Right ventricle myocardium inferior (tissue), 1 donor: ENCODE measurements around the gene NPPC. TPM values are rescaled to one million over a fixed set of nuclear protein-coding genes. Genes with fewer than 3 reads are reported as not detected.
"Not testable (repeated sequence)": the region's sequence is repeated elsewhere in the genome, so short reads cannot be mapped to it uniquely, and the experiment has no call there.

Source experiments
- ATAC-seq: fragments of 200-7000 bp; cut with Tn5 transposase; one replicate; pipeline ENCODE4 v1.9.1; 2020; ENCODE audit warnings: mild to moderate bottlenecking, moderate library complexity
- DNase-seq: peaks from one replicate; pipeline ENCODE4 v3.0.0; 2021; ENCODE audit errors: missing footprints
- intact Hi-C: fragments of 100-400 bp; cut with DNase I; formaldehyde crosslinking; loops from one replicate; pipeline ENCODE4 v1.11.0; 2022
- total RNA-seq: library from RNA; stranded (reverse); fragmentation: NEBNext Ultra II Directional; extraction: Animal tissue kit (Norgen Biotek cat#: 25700); gene quantifications from one replicate; pipeline ENCODE4 v1.2.1, GENCODE V29; 2021
- donor health status: DM: no; HTN: yes; CAD: no; lungs with severe emphysema.

Gene NPPC
- total RNA-seq, 1 donor from 2014 or later: 16.1 TPM

GRCh38 chr2:231924889-231925275, 1.3 kb downstream of the NPPC start:
- no peak for ATAC-seq
- no peak for DNase-seq
- intact Hi-C loops: loop anchor here (1.0 to 5.0 kb wide), 3 partner anchors 217 to 512 kb away; no protein-coding TSS in a partner anchor

DNA sequence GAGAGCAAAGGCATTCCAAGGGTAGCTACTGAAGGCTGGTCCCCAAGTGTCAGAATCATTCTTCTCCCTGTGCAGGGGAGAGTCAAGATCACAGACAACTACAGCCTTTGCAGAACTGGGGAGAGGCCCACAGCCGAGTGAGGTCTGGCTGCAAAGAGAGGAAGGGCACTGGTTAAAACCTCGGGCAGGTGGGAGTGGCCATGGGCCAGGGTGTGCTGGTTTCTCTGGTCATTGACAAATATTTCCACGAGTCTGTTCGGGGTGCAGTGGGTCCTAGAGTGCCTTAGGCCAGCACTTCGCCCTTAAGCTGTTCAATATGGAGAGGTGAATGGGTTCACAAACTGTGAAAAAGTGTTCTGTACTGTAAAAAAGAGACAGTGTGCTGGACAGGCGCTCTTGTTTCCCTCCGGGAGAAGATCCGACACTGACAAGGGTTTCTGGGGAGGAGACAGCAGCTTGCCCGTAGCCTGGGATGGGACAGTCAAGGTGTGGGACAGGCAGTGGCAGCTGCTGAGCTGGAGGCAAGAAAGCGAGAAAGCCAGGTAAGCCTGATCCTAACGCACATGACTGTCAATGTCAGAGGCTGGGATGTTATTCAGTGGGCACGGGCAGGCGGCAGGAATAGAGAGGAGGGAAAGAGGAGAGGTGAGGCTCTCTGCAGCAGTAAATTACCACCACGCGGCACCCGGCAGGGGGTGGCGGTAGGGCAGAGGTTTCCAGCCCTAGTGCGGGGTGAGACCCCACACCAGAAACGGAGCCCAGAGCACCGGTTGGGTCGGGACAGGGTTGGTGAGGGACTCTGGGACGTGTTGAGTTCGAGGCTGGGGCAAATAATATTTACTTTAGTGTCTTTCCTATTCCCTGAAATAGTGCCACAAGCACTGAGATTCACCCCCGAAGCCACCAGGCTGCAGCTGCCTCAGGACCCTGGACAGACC, 2.0 kb downstream of the NPPC start:
- intact Hi-C loops: loop anchor here (1.0 kb wide), 1 partner anchor 218 kb away; no protein-coding TSS in a partner anchor
- ATAC-seq (no peak), DNase-seq (peak; percentile 64)

GRCh38 chr2:231923010-231923344, 3.2 kb downstream of the NPPC start:
- intact Hi-C loops: no loop called here
- no peak for DNase-seq
- no peak for ATAC-seq

- intact Hi-C loops: no loop called here
- DNase-seq (peak; percentile 42), ATAC-seq (no peak)
These were observed 3.7 kb downstream of the NPPC start for GRCh38 chr2:231922311-231923009.

DNA sequence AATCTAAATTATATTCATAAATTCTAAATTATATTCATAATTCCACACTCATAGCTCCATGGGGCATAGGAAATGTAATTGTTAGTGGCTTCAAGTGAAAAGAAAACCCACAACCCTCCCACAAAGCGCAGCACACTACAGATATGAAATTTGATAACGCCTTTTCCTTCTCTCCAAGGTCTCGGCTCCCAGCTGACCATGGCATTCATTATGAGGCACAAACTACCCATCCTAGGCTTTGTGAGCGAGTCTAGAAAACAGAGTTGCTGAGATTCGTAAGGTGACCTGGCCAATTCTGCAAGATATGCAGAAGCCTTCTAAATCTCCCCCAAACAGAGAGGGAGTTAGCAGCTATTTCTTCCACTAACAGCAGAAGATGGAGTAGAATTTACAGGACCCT, 5.4 kb downstream of the NPPC start:
- intact Hi-C loops: no loop called here
- no peak for ATAC-seq
- DNase-seq: no peak

DNA sequence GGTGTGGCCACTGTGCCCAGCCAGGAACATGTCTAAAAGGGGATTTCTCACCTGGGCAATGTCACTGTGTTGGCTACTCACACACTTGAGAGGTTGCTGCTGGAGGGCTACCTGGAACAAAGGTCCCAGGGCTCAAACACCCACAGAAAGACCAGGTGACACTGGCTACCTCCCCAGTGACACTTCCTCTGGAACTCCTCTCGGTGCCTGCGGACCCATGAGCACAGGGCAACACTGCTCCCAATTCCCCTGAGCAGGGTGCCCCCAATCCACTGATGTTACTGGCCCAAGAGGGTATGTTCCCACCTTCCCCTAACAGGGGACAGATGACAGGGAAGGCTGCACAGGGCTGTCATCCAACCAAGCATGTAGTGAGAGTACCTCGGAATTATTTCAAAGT, 5.8 kb downstream of the NPPC start:
- intact Hi-C loops: no loop called here
- ATAC-seq (no peak), DNase-seq (peak; percentile 1)

GRCh38 chr2:231919341-231920035, 6.7 kb downstream of the NPPC start:
- ATAC-seq (no peak), DNase-seq (peak; percentile 63)
- intact Hi-C loops: no loop called here

DNA sequence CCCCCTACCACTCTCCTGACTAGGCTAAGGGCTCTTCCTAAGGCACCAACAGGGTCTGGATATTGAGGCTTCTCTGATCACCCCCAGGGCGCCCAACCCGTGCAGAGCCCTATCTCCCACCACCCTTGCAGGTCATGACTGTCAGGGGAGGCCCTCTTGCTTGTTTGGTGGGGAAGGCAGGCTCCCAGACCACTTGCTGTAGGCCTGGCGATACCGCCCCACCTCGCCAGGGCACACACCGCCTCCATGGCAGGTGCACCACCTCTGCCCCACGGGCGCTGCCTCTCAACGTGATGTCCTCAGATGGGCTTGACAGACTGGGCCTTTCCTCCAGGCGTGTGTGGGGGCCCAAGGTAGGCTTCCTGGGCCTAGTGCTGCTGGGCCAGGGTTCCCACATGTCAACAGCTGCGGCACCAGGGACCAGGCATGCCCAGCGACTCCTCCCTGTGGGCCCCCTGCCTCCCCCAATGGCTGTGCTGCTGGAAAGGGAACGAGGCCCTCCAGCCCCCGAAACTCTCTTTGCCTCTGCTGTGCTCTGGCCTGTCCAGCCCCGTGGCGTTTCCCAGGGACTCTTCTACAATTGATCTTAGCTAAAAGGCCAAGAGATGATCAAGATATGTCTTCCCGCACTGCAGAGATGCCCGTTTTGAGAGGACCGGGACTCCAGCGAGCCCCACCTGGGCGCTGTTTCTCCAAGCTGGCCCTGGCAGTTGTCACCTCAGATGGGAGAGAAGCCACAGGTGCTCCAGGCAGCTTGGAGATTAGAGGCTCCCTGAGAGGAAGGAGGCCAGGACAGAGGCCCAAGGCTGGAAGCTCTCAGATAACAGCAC, 7.5 kb downstream of the NPPC start:
- no peak for ATAC-seq
- intact Hi-C loops: no loop called here

GRCh38 chr2:231917280-231918066, 8.7 kb downstream of the NPPC start:
- intact Hi-C loops: no loop called here
- ATAC-seq: peak; percentile 70
- DNase-seq: peak; percentile 57

More for the DNA sequence above, 7.5 kb downstream of the NPPC start:
- DNase-seq: peak; percentile 57

DNA sequence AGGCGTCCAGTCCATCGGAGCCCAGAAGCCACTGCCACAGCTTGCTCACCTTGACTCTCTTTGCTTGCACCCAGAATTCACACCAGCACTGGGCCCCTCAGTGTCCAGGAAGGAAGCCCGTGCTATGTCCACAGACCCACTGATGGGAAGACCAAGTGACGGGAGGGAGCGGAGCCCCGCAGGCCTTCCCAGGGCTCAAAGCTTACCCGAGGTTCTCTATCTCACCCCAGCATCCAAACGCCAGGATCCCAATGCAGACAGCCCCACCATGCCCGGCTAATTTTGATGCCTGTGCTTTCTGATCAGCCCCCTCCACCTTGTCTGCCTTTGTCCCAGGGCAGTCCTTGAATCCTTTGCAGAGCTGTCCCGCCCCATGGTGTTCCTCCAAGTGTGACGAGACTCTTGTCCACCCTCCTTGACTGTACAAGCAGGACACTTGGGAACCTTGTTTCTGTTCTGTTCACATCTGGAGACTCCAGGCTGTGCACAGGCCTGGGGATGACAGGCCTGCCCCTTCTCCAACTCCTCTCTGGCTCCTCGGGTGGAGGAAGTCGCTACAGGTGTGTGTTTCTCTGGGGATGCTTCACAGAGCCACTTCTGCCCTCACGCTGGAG, 12.0 kb downstream of the NPPC start:
- ATAC-seq (no peak), DNase-seq (peak; percentile 66)
- intact Hi-C loops: no loop called here

DNA sequence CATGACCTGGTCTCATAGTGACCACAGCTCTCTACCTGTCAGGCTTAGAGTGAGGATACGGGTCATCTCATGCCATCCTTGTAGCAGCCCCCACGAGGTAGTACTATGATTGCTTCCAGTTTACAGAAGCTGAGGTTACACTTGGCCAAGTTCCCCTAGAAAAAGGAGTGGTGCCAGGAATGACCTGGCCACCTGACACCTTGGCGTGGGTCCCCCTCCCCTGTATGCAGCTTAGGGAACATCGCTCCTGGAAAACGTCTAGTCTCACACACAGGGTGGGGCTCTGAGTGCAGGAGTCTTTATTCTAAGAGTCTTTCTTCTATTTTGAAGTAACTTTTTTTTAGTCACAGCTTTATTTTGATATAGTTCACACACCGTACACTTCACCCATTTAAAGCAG, 14.8 kb downstream of the NPPC start:
- ATAC-seq (no peak), DNase-seq (peak; percentile 4)
- intact Hi-C loops: no loop called here

DNA sequence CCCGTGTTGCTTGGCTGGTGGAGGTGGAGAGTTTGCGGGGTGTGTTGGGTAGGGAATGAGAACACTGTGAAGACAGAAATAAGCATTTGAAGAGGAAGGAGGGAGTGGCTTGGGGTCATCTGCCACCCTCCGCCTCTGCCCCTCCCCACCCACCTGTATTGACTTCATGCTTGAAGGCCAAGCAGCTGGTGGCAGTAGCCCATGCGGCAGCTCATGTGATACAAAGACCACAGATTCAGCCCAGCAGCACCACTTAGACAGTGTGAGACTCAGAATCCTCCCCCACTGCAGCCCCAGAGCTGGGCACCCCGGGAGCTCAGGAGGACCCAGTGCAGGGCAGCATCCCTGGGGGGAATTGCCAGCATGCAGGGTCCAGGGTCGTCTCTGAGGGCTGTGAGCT, 15.4 kb downstream of the NPPC start:
- intact Hi-C loops: no loop called here
- DNase-seq: peak; percentile 66
- ATAC-seq: no peak

DNA sequence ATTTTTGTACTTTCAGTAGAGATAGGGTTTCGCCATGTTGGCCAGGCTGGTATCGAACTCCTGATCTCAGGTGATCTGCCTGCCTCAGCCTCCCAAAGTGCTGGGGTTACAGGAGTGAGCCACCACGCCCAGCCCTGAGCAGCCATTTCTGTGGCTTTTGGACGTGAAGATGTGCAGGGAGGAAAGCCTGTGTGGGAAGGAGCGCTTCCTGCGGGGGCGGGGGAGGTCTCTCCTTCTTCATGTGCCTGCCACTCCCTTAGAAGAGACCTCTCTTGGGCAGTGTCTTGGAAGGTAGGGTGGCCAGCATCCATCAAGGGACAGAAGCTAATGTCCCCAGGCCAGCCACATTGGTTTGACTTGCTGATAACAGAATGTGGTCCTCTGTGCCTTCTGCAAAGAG, 16.0 kb downstream of the NPPC start:
- ATAC-seq, intact Hi-C loops: not testable (repeated sequence)
- peak; percentile 26 for DNase-seq

GRCh38 chr2:231909631-231910030, 16.6 kb downstream of the NPPC start:
- intact Hi-C loops: loop anchor here (5.0 kb wide), 2 partner anchors 418 to 613 kb away; partner anchors contain the start of gene PRSS56
- DNase-seq: no peak
- no peak for ATAC-seq

DNA sequence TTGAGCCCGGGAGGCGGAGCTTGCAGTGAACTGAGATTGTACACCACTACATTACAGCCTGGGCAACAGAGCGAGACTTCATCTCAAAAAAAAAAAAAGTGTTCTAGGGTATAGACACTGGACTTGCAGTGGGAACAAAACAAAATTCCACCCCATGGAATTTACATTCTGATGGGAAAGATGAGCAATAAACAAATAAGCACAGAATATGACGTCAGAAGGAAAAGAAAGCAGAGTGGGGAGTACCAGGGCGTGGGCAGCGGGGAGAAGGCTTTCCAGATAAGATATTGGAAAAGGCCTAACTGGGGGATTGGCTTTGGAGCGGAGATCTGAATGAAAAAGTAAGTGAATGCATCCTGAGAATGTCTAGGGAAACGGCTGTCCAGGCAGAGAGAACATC, 17.6 kb downstream of the NPPC start:
- intact Hi-C loops: loop anchor here (5.0 kb wide), 2 partner anchors 419 to 614 kb away; partner anchors contain the start of gene PRSS56
- ATAC-seq (no peak), DNase-seq (peak; percentile 5)

- DNase-seq: no peak
These were observed 18.4 kb downstream of the NPPC start for GRCh38 chr2:231907765-231908164.

DNA sequence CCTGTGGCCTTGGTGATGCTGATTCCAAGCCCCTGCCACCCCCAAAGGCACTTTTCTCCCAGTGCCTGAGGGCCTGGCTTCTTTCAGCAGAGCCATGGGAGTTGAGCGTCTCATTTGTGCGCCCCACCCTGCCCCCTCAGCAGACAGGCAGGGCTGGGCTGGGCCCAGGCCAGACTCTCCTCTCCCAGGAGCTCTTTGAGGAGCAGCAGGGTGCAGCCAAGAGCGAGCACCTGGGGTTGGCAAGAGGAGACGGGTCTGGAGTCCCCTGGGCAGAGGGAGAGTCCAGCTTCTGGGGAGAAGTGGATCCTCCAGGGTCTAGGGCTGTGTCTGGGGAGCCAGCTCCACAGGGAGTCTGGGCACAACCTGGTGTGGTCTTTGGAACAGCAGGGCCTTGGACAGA, 21.2 kb downstream of the NPPC start:
- no peak for DNase-seq

More at GRCh38 chr2:231907765-231908164, 18.4 kb downstream of the NPPC start:
- intact Hi-C loops: loop anchor here (5.0 kb wide), 2 partner anchors 420 to 615 kb away; partner anchors contain the start of gene PRSS56
- no peak for ATAC-seq

More for the DNA sequence above, 21.2 kb downstream of the NPPC start:
- intact Hi-C loops: loop anchor here (5.0 kb wide), 2 partner anchors 422 to 617 kb away; partner anchors contain the start of gene PRSS56
- no peak for ATAC-seq
